ENCODE results near the gene RXFP1. TPM values are rescaled to one million over a fixed set of nuclear protein-coding genes. Genes with fewer than 3 reads are reported as not detected.

RXFP1 gene
- polyA plus RNA-seq, 1 of the 3 experiments (the other 2 are of a cell fraction), result not detected

GRCh38 chr4:158606969-158607368, 85.3 kb downstream of the RXFP1 start:
- H2AFZ ChIP-seq (ENCODE audit: low read depth), result no peak overlapping the region
- H3K4me1 ChIP-seq (ENCODE audit: control insufficient read depth in 1 of 2, insufficient read depth in 2 of 2, low read depth in 1 of 2, low read length in 1 of 2), result no peaks in the 10 kb centered on the region; a peak in 1 of 4 replicates
- 64% methylated on average over 4 of the region's 4 CpGs for WGBS (ENCODE audit: low lambda C conversion rate)
- ChIA-PET CTCF (no interaction called here), POLR2A (no interaction called here)
- H4K20me1 ChIP-seq (ENCODE audit: insufficient read depth), result no peaks in the 10 kb centered on the region
- H3K27me3 ChIP-seq (ENCODE audit: insufficient read depth), result no peaks in the 10 kb centered on the region
- H3F3A ChIP-seq (replicated peaks; ENCODE audit: insufficient read depth), result no peaks in the 10 kb centered on the region
- no peaks in the 10 kb centered on the region for H3K9me2 ChIP-seq
- no peak overlapping the region for H3K4me3 ChIP-seq (ENCODE audit: low read depth in 2 of 2, low read length in 1 of 2)
- no peak overlapping the region for H3K9ac ChIP-seq
- H3K27ac ChIP-seq (ENCODE audit: low read depth in 2 of 2, low read length in 1 of 2), result no peak overlapping the region
- H3K9me3 ChIP-seq, result no peaks in the 10 kb centered on the region
- no peak for DNase-seq
- no peaks in the 10 kb centered on the region for H3K79me2 ChIP-seq (ENCODE audit: insufficient read depth)
- TF ChIP-seq REST (IDR thresholded peaks at IDR 0.05; ENCODE audit: low read depth, low read length), result no peak
- TF ChIP-seq FOXM1 (IDR thresholded peaks at IDR 0.05; ENCODE audit: low read depth), result no peak
- TF ChIP-seq POLR2AphosphoS5 (IDR thresholded peaks at IDR 0.05; ENCODE audit: low read depth, low read length), result no peak
- no peak for TF ChIP-seq ELF1 (IDR thresholded peaks at IDR 0.05)
- TF ChIP-seq USF1 (IDR thresholded peaks at IDR 0.05; ENCODE audit: borderline replicate concordance, low read depth), result no peak
- TF ChIP-seq NFIC (IDR thresholded peaks at IDR 0.05; ENCODE audit: borderline replicate concordance), result no peak
- no peak for TF ChIP-seq RXRA (IDR thresholded peaks at IDR 0.05; ENCODE audit: borderline replicate concordance, low read depth)
- no peak for TF ChIP-seq GATA2 (CRISPR knock-in tag; IDR thresholded peaks at IDR 0.05)
- no peak for TF ChIP-seq RCOR1 (IDR thresholded peaks at IDR 0.05; ENCODE audit: low read length)
- TF ChIP-seq FOSL2 (IDR thresholded peaks at IDR 0.05; ENCODE audit: borderline replicate concordance, low read depth), result no peak
- no peak for TF ChIP-seq MEF2A (IDR thresholded peaks at IDR 0.05; ENCODE audit: borderline replicate concordance, low read depth)
- no peaks in the 10 kb centered on the region for H3K36me3 ChIP-seq (replicated peaks in 1 of 2; ENCODE audit: control insufficient read depth in 1 of 2, insufficient read depth in 2 of 2, low read length in 1 of 2)
- no peak overlapping the region for H3K4me2 ChIP-seq

GRCh38 chr4:158609116-158609515, 87.4 kb downstream of the RXFP1 start:
- Histone ChIP-seq H3K36me3 (replicated peaks in 1 of 2; ENCODE audit: control insufficient read depth in 1 of 2, insufficient read depth in 2 of 2, low read length in 1 of 2) (no peaks in the 10 kb centered on the region), H3F3A (replicated peaks; ENCODE audit: insufficient read depth) (no peaks in the 10 kb centered on the region), H3K9ac (no peak overlapping the region), H3K9me2 (no peaks in the 10 kb centered on the region), H2AFZ (ENCODE audit: low read depth) (no peak overlapping the region), H3K9me3 (no peaks in the 10 kb centered on the region), H3K4me3 (ENCODE audit: low read depth in 2 of 2, low read length in 1 of 2) (no peak overlapping the region), H3K4me2 (no peak overlapping the region), H3K27ac (ENCODE audit: low read depth in 2 of 2, low read length in 1 of 2) (no peak overlapping the region), H3K79me2 (ENCODE audit: insufficient read depth) (no peaks in the 10 kb centered on the region), H3K4me1 (ENCODE audit: control insufficient read depth in 1 of 2, insufficient read depth in 2 of 2, low read depth in 1 of 2, low read length in 1 of 2) (no peaks in the 10 kb centered on the region; a peak in 1 of 4 replicates), H3K27me3 (ENCODE audit: insufficient read depth) (no peaks in the 10 kb centered on the region), H4K20me1 (ENCODE audit: insufficient read depth) (no peaks in the 10 kb centered on the region)
- DNase-seq, result no peak
- POLR2A ChIA-PET, result no interaction called here
- TF ChIP-seq EP300 (IDR thresholded peaks at IDR 0.05; ENCODE audit: borderline replicate concordance in 1 of 2, low read depth in 1 of 2, low read length in 1 of 2), result no peak
- no peak for TF ChIP-seq RAD21 (IDR thresholded peaks at IDR 0.05; ENCODE audit: low read length)
- no peak for TF ChIP-seq FOXM1 (IDR thresholded peaks at IDR 0.05; ENCODE audit: low read depth)
- TF ChIP-seq TCF12 (IDR thresholded peaks at IDR 0.05), result no peak
- no peak for TF ChIP-seq TAF1 (IDR thresholded peaks at IDR 0.05; ENCODE audit: borderline replicate concordance, low read depth, low read length)
- TF ChIP-seq CHD2 (IDR thresholded peaks at IDR 0.05; ENCODE audit: low read length, partially characterized antibody), result no peak
- no peak for TF ChIP-seq CTCF (IDR thresholded peaks at IDR 0.05)
- TF ChIP-seq MAX (IDR thresholded peaks at IDR 0.05; ENCODE audit: low read depth), result no peak
- TF ChIP-seq GABPA (IDR thresholded peaks at IDR 0.05; ENCODE audit: low read depth), result no peak
- no peak for TF ChIP-seq USF1 (IDR thresholded peaks at IDR 0.05; ENCODE audit: borderline replicate concordance, low read depth)
- TF ChIP-seq PBX3 (IDR thresholded peaks at IDR 0.05), result no peak
- WGBS (ENCODE audit: low lambda C conversion rate), result 45% methylated on average over 4 of the region's 4 CpGs
- CTCF ChIA-PET, result interaction anchor here (0.9 kb wide), 1 partner anchor 354 kb away, joined by 3 read pairs; no protein-coding TSS in a partner anchor

Data from SK-N-SH (cell line).